H54 (cell line): ENCODE measurements around the gene CLPTM1L.
"Not testable (repeated sequence)": the region's sequence is repeated elsewhere in the genome, so short reads cannot be mapped to it uniquely, and the experiment has no call there.

Experiments
- DNase-seq: peaks from one replicate; pipeline ENCODE4 v3.0.0; 2011; ENCODE audit warnings: low spot score, mixed read lengths; ENCODE audit not compliant: insufficient read length
- FAIRE-seq: peaks from 3 replicates; lab custom pipeline; 2011; peaks lifted over from hg19 to GRCh38; lab: Jason Lieb, UNC
- POLR2A ChIP-seq: IDR thresholded peaks from 2 replicates; pipeline ENCODE4 v1.6.1; 2011; ENCODE audit warnings: low read depth, mild to moderate bottlenecking, low read length

CLPTM1L gene

DNA sequence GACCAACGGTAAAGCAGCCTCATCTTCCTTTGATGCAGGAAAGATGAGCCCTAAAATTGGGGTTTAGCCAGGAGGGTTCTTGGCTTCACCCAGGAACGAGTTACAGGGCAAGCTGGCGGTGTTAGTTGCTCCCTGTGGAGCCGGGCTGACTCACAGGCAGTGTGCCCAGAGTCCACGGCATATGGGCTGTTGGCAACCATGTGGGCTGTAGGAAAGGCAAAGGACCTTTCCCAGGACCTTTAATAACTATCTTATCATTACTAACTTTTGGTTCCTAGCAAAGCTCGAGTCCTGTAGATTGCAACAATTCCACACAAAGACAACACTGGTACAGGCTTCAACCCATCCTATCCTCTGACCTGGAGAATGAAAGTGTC, 29.8 kb upstream of the CLPTM1L start:
- DNase-seq (peak; percentile 91), FAIRE-seq (peak; percentile 52)

DNA sequence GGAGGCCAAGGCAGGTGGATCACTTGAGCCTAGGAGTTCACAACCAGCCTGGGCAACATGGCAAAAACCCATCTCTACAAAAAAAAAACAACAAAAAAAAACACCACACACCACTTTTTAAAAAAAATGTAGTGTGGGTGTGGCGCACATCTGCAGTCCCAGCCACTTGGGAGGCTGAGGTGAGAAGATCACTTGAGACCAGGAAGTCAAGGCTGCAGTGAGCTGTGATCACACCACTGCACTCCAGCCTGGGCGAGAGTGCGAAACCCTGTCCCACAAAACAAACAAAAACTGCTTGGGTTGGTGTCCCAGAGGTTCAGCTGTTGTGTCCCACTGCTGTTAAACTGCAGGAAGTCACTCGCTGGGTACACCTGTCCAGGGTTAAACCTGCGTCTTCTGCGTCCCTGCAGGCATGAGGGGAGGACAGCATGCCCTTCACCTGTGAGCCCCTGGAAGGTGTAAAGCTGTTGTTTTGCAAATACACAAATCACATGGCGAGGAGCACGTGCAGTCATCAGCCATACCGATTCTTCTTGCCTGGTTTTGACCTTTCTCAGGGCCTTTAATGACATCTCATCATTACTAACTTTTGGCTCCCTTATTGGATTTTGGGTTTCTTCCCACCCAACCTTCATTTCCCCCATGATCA, 29.3 kb upstream of the CLPTM1L start:
- no peak for TF ChIP-seq POLR2A
- FAIRE-seq (no peak), DNase-seq (no peak)

More for the DNA sequence above, 29.8 kb upstream of the CLPTM1L start:
- no peak for TF ChIP-seq POLR2A

DNA sequence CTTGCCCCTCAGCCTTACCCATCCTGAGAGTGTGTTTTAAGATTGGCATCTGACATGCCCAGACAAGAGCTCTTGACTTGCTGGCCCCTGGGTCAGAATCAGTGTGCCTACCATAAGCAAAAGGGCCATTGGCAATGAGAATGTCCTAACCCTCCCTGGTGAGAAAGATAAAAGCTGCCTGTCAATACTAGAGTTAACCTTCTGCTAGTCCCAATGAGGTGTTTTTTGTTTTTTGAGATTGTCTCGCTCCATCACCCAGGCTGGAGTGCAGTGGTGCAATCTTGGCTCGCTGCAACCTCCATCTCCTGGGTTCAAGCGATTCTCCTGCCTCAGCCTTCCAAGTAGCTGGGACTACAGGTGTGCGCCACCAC, 27.1 kb upstream of the CLPTM1L start:
- not testable (repeated sequence) for DNase-seq, FAIRE-seq

DNA sequence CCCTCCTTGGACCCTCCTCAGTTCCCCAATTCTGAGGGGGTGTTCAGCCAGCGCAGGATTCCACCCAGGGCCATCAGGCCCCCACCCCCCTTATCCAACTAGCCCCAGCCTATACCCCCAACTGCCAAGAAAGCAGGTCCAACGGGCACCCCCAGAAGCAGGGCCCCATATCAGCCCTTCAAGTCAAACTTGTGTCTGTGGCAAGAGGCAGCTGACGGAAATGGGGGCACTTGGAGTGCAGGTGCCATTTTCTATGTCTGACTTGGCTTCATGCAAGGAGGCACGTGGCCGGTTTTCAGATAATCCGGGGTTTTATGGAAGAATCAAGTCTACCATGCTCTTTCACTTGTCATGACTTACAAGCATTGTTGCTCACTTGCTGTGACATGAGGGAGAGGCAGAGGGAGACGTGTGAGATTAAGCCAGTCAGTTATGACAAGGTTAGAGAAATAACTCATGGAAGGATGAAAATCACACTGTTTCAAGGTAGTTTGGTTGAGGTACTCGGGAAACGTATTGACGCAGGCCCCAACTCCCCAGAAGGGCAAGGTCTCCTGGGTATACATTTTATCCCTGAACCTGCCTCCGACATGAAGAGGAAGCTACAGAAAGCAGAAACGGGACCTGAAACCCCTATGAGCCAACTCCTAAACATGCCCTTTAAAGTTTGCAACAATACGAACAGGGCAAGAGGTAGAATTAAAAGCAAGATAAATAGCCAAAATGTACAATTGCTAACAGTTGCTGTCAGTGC, 26.5 kb upstream of the CLPTM1L start:
- FAIRE-seq, result no peak
- DNase-seq, result no peak
- TF ChIP-seq POLR2A, result no peak

DNA sequence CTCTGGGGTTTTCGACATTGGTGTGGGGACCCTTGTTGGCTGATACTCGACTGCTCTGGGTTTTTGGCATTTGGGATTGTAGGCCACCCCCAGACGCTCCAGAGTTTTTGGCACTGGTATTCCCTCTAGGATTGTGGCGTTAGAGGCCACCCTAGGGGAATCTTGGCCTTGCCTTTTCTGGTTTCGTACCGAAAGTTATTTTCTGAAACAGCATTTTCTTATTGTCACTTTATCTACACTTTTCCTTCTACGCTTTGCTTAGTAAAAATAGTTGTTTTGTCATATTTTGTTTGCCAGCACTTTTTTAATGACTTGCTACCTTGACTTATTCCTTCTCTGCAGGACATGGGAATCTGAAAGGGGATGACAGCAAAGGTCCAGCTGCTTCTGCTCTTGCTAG, 25.1 kb upstream of the CLPTM1L start:
- no peak for DNase-seq
- no peak for FAIRE-seq
- no peak for TF ChIP-seq POLR2A

DNA sequence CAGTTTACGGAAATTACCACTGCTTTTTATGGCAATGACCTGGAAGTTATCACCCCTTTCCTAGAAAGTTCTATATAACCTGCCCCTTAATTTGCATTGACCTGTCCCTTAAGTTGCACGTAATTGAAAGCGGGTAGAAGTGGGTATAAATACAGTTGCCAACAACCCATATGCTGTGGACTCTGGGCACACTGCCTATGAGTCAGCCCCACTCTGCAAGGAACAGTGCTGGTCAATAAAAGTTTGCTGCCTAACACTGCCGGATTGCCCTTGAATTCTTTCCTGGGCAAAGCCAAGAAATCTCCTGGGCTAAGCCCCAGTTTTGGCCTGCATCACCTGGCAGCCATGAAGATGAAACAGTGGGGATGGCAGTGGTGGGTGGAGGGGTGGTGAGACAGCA, 23.9 kb upstream of the CLPTM1L start:
- no peak for TF ChIP-seq POLR2A
- DNase-seq, result no peak
- FAIRE-seq, result no peak

DNA sequence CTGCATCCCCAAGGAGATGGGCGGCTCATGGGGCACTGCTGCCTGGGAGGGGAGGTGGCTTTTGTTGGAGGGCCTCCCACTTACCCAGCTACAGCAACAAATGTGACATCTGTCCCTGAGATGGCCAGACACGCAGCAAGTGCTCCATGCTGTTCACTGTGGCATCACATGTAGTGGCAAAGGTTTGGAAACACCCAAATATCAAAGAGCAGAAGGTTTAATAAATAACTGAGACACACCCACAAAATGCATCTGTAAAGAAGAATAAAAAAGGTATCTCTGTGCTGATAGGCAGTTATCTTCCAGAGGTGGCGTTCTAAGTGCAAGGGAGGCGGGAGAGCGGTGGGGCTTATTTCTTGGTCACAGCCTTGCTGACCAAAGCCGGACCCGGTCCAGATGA, 23.3 kb upstream of the CLPTM1L start:
- DNase-seq (no peak), FAIRE-seq (no peak)
- no peak for TF ChIP-seq POLR2A

DNA sequence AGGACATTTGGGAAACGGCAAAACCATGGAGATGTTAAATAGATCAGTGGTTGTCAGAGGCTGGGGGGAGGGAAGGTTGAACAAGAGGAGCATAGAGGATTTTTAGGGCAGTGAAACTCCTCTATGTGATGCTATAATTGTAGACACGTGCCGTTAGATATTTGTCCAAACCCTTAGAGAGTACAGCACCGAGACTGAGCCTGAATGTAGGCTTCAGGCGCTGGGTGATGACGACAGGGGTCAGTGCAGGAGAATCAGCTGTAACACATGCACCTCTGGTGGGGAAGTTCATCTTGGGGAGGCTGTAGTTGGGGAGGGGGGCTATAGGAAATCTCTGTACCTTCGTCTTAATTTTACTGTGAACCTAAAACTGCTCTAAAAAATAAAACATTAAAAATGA, 22.2 kb upstream of the CLPTM1L start:
- FAIRE-seq, result no peak
- no peak for DNase-seq
- no peak for TF ChIP-seq POLR2A

DNA sequence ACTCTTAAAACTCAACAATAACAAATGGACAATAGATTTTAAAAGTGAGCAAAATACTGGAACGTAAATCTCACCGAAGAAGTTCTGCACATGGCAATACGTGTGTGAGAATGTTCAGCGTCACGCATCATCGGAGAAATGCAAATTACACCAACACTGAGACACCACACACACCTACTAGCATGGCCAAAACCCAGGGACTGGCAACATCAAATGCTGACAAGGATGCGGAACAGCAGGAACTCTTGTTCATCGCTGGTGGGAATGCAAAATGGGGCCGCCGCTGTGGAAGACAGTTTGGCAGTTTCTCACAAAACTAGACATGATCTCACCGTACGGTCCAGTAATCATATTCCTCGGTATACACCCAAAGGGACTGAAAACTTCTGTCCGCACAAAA, 21.6 kb upstream of the CLPTM1L start:
- no peak for FAIRE-seq
- DNase-seq, result no peak
- TF ChIP-seq POLR2A, result no peak

DNA sequence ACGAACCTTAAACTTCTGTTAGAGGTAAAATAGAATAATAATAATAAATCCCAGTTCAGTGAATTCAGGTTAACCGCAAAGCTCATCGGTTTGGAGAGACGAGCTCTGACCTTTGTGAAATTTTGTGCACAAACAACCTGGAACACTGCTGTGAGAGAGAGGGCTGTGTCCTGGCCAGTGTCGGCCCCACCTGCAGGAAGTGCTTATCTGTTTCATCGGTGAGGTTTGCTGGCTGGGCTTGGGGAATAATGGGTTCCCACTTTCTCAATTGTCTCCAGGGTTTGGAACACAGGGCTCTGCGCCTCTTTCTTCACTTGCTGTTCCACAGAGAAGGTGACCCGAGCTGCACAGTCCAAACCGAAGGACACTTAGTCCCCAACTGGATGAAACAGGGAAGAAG, 19.3 kb upstream of the CLPTM1L start:
- FAIRE-seq (no peak), DNase-seq (no peak)
- no peak for TF ChIP-seq POLR2A

DNA sequence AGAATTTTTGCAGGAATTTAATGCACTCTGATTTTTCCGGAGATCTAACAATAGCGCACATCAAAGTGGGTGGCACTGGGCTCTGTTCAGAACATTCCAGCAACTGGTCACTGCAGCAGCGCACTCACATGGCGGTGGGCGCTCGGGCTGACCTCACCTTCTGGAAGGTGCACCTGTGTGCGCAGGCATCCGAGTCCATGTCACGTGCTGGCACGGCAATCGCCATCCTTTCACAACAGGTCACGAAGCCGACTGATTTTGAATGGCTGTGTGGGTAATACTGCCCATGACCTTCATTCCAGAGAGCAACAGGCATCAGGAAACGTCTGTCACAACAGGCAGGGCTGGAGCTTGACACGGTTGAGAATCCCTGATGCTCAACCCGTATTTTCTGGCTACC, 18.7 kb upstream of the CLPTM1L start:
- no peak for TF ChIP-seq POLR2A
- no peak for FAIRE-seq

DNA sequence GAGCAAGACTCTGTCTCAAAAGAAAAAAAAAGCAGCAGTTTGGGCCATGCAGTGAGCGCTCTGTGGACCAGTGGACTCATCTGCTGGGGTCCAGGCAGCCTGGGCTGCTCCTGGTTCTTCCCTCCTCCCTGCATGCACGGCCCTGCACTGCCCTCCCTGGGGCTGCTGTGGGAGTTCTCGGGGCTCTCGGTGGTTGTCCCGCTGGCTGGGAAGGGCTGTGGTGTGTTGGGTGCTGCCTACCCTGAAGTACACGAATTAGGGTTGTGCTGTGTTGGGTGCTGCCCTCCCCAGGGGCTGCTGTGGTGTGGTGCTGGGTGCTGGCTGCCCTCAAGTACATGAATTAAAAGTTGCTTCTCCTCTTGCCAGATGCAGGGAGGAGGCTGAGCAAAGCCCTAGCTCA, 18.3 kb upstream of the CLPTM1L start:
- no peak for DNase-seq
- TF ChIP-seq POLR2A, result no peak
- no peak for FAIRE-seq

More for the DNA sequence above, 18.7 kb upstream of the CLPTM1L start:
- DNase-seq, result no peak

DNA sequence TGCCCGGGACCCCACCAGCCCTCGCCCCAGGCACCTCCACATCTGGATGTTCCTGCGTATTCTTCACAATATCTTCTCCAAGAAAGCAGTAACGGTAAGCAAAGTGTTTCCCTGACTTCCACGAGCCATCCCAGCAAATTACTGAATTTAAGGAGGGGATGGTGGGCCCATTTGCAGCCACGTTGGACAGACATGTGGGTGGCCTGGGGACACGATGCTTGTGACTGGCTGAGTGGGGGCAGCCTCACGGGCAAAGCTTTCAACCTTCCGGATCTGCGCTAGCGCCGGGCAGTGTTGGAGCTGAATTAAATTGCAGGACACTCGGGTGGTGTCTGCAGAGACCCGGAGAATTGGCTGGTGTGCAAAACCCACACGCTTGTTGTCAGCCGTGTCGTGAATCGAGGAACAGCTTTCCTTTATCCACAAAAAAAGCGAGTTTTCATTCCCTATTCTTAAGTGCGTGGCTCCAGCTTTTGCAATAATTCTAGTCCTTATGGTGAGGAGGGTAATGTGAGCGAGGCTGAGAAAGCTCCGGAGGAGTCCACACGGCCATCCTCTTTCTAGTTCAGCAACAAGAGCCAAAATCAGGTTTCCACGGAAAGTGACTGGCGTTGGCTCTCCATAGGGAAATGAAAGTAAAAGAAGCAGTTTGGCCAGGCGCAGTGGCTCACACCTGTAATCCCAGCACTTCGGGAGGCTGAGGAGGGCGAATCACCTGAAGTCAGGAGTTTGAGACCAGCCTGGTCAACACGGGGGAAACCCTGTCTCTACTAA, 17.5 kb upstream of the CLPTM1L start:
- DNase-seq, result no peak
- FAIRE-seq, result no peak
- no peak for TF ChIP-seq POLR2A

DNA sequence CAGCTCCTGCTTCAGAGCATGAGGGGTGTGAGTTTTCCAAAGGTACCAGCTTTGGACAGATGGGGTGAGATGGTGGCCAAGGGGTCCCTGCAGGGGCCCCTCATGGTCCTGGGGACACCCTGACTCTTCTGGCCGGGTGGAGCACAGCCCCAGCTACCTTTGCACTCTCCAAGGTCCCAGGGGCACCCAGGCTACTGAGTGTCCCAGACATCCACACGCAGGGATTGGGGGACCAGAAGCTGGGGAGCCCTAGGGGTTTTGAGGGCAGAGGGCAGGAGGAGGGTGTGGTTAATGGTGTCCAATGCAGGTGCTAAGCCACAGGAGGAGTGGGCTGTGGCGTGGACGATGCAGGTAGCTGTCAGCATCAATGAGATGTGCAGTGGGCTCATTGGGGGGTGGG, 16.0 kb upstream of the CLPTM1L start:
- no peak for DNase-seq
- FAIRE-seq, result no peak

DNA sequence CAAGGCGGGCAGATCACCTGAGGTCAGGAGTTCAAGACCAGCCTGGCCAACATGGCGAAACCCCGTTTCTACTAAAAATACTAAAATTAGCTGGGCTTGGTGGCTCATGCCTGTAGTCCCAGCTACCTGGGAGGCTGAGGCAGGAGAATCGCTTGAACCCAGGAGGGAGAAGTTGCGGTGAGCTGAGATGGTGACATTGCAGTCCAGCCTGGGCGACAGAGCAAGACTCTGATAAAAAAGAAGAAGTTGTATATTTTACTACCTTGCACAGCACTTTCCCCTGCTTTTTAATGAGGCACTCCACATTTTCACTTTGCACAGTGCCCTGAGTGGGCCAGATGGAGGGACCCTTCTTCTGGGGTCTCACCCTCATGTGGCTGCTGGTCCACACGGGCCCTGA, 15.5 kb upstream of the CLPTM1L start:
- not testable (repeated sequence) for DNase-seq, FAIRE-seq

More for the DNA sequence above, 16.0 kb upstream of the CLPTM1L start:
- TF ChIP-seq POLR2A, result no peak
